HG03066 (cell line): ENCODE data around the gene ELK4.

Experiments used
- ATAC-seq: cut with Tn5 transposase; IDR thresholded peaks from one replicate; pipeline ENCODE4 v1.9.1; 2021; ENCODE audit warnings: low read depth; ENCODE audit not compliant: unreplicated experiment

The ELK4 gene

GRCh38 chr1:205598841-205599668, 32.8 kb downstream of the ELK4 start:
- ATAC-seq, result no peak

GRCh38 chr1:205597691-205598314, 34.0 kb downstream of the ELK4 start:
- ATAC-seq, result no peak

GRCh38 chr1:205596876-205597275, 34.9 kb downstream of the ELK4 start:
- ATAC-seq, result no peak

GRCh38 chr1:205595861-205596260, 36.0 kb downstream of the ELK4 start:
- no peak for ATAC-seq

GRCh38 chr1:205595435-205595834, 36.4 kb downstream of the ELK4 start:
- ATAC-seq, result no peak

GRCh38 chr1:205594846-205595245, 37.0 kb downstream of the ELK4 start:
- ATAC-seq, result no peak

- ATAC-seq, result no peak
Observed at GRCh38 chr1:205593967-205594366, 37.8 kb downstream of the ELK4 start.

GRCh38 chr1:205593532-205593931, 38.3 kb downstream of the ELK4 start:
- ATAC-seq, result no peak

GRCh38 chr1:205592443-205593003, 39.3 kb downstream of the ELK4 start:
- no peak for ATAC-seq

- peak; percentile 67 for ATAC-seq
Observed at GRCh38 chr1:205591522-205592351, 40.1 kb downstream of the ELK4 start.

GRCh38 chr1:205590777-205591513, 40.9 kb downstream of the ELK4 start:
- no peak for ATAC-seq

GRCh38 chr1:205590457-205590768, 41.4 kb downstream of the ELK4 start:
- ATAC-seq, result no peak

- no peak for ATAC-seq
Observed at GRCh38 chr1:205589618-205590456, 42.0 kb downstream of the ELK4 start.

GRCh38 chr1:205589046-205589445, 42.8 kb downstream of the ELK4 start:
- no peak for ATAC-seq

- ATAC-seq, result no peak
Observed at GRCh38 chr1:205588636-205589035, 43.2 kb downstream of the ELK4 start.

- ATAC-seq, result no peak
Observed at GRCh38 chr1:205587581-205587980, 44.2 kb downstream of the ELK4 start.

GRCh38 chr1:205585835-205586785, 45.7 kb downstream of the ELK4 start:
- ATAC-seq, result no peak

GRCh38 chr1:205585169-205585834, 46.5 kb downstream of the ELK4 start:
- no peak for ATAC-seq
